Natural killer cell (primary cell): ENCODE data around the gene SULT1C2. TPM values are rescaled to one million over a fixed set of nuclear protein-coding genes. Genes with fewer than 3 reads are reported as not detected.

Experiments used
- ATAC-seq, 3 donors: fragments of 150-1000 bp in 2 of 3; fragments of 200-7000 bp in 1 of 3; cut with Tn5 transposase; 1 replicate in 1 of 3; 2 replicates in 2 of 3; pipeline ENCODE4 v1.10.0; 2021; ENCODE audit warnings: mild to moderate bottlenecking in 2 of 3, moderate library complexity in 2 of 3
- DNase-seq, 2 donors: peaks; one replicate each; pipeline versions ENCODE4 v3.0.0 to v3.0.0-alpha.2; 2013 to 2021; ENCODE audit warnings: mixed read lengths in 1 of 2
- H3K27ac ChIP-seq: one replicate; pipeline ENCODE4 v1.5.1; 2013; ENCODE audit warnings: mild to moderate bottlenecking, low read length
- H3K27me3 ChIP-seq: one replicate; pipeline ENCODE4 v1.6.1; 2013; ENCODE audit warnings: low read length; ENCODE audit not compliant: control insufficient read depth, insufficient read depth
- H3K36me3 ChIP-seq: one replicate; pipeline ENCODE4 v1.6.1; 2013; ENCODE audit warnings: low read length; ENCODE audit not compliant: control insufficient read depth, insufficient read depth
- H3K4me1 ChIP-seq: one replicate; pipeline ENCODE4 v1.6.1; 2013; ENCODE audit warnings: low read length; ENCODE audit not compliant: control insufficient read depth, insufficient read depth
- H3K4me3 ChIP-seq: one replicate; pipeline ENCODE4 v1.5.1; 2013; ENCODE audit warnings: low read length
- H3K9me3 ChIP-seq: one replicate; pipeline ENCODE4 v1.6.1; 2013; ENCODE audit warnings: low read length; ENCODE audit not compliant: control insufficient read depth, insufficient read depth
- H3K27ac Mint-ChIP-seq, 2 donors: one replicate each; pipeline ENCODE4 v1.8.0; 2022; ENCODE audit warnings: mild to moderate bottlenecking in 2 of 2, mixed read lengths in 2 of 2, moderate library complexity in 1 of 2
- H3K27me3 Mint-ChIP-seq, 2 donors: one replicate each; pipeline ENCODE4 v1.8.0; 2022; ENCODE audit warnings: low read depth in 2 of 2, mixed read lengths in 2 of 2
- H3K36me3 Mint-ChIP-seq: one replicate; pipeline ENCODE4 v1.8.0; 2022; ENCODE audit warnings: mixed read lengths
- H3K4me1 Mint-ChIP-seq, 2 donors: one replicate each; pipeline ENCODE4 v1.8.0; 2022; ENCODE audit warnings: mixed read lengths in 2 of 2
- H3K4me3 Mint-ChIP-seq: one replicate; pipeline ENCODE4 v1.8.0; 2022; ENCODE audit warnings: mild to moderate bottlenecking, moderate library complexity, mixed read lengths
- H3K9me3 Mint-ChIP-seq, 2 donors: one replicate each; pipeline ENCODE4 v1.8.0; 2022; ENCODE audit warnings: mixed read lengths in 2 of 2
- CTCF ChIP-seq: fragments of 200-600 bp; IDR thresholded peaks from one replicate; pipeline ENCODE4 v1.8.0; 2022; ENCODE audit warnings: antibody characterized with exemption
- WGBS: methylation state at CpG from one replicate; pipeline ENCODE4 v1.1.7; 2013; ENCODE audit warnings: missing lambda C conversion rate; ENCODE audit not compliant: insufficient coverage; 5-methylcytosine and 5-hydroxymethylcytosine counted together
- intact Hi-C: fragments of 100-400 bp; cut with micrococcal nuclease; formaldehyde crosslinking; loops from one replicate; pipeline ENCODE4 v1.14.2; 2022
- total RNA-seq, 4 donors: library from RNA; stranded (reverse); fragments of 120-200 nt in 1 of 4; gene quantifications; one replicate each; pipeline versions ENCODE4 v1.2.3 to v1.2.4, GENCODE V29; 2013 to 2022

The SULT1C2 gene
- total RNA-seq, 3 donors from 2014 or later (not counting 1 experiment from before 2014, with no cell fraction given), result not detected

GRCh38 chr2:108314586-108315296 is 26.0 kb downstream of the SULT1C2 start:
- no peak for TF ChIP-seq CTCF
- no peaks in the 10 kb centered on the region for H3K36me3 Mint-ChIP-seq
- H3K27me3 Mint-ChIP-seq, result no peaks in the 10 kb centered on the region
- intact Hi-C loops, result no loop called here
- no peaks in the 10 kb centered on the region for H3K4me1 Mint-ChIP-seq
- H3K4me1 ChIP-seq, result no peaks in the 10 kb centered on the region
- H3K4me3 ChIP-seq, result no peak overlapping the region
- no peaks in the 10 kb centered on the region for H3K36me3 ChIP-seq
- no peak overlapping the region for H3K27ac Mint-ChIP-seq
- ATAC-seq, result no peak
- no peak for DNase-seq
- H3K9me3 ChIP-seq, result no peaks in the 10 kb centered on the region
- H3K27me3 ChIP-seq, result no peaks in the 10 kb centered on the region
- 80% methylated on average over 3 of the region's 3 CpGs for WGBS
- H3K27ac ChIP-seq, result no peak overlapping the region
- no peaks in the 10 kb centered on the region for H3K9me3 Mint-ChIP-seq
- no peak overlapping the region for H3K4me3 Mint-ChIP-seq

- Mint-ChIP-seq H3K4me3 (no peak overlapping the region), H3K27ac (no peak overlapping the region), H3K9me3 (no peaks in the 10 kb centered on the region), H3K4me1 (no peaks in the 10 kb centered on the region), H3K27me3 (no peaks in the 10 kb centered on the region), H3K36me3 (no peaks in the 10 kb centered on the region)
- DNase-seq (no peak), ATAC-seq (no peak)
- TF ChIP-seq CTCF, result no peak
- no peaks in the 10 kb centered on the region for H3K4me1 ChIP-seq
- no peaks in the 10 kb centered on the region for H3K36me3 ChIP-seq
- no peaks in the 10 kb centered on the region for H3K9me3 ChIP-seq
- no peak overlapping the region for H3K27ac ChIP-seq
- no peak overlapping the region for H3K4me3 ChIP-seq
- intact Hi-C loops, result no loop called here
- H3K27me3 ChIP-seq, result no peaks in the 10 kb centered on the region
Observed at GRCh38 chr2:108315444-108315934, 26.8 kb downstream of the SULT1C2 start.

GRCh38 chr2:108316033-108316432 is 27.3 kb downstream of the SULT1C2 start:
- no peaks in the 10 kb centered on the region for H3K27me3 ChIP-seq
- Mint-ChIP-seq H3K4me1 (no peaks in the 10 kb centered on the region), H3K27ac (no peak overlapping the region), H3K36me3 (no peaks in the 10 kb centered on the region), H3K9me3 (no peaks in the 10 kb centered on the region), H3K4me3 (no peak overlapping the region), H3K27me3 (no peaks in the 10 kb centered on the region)
- H3K9me3 ChIP-seq, result no peaks in the 10 kb centered on the region
- no peak for TF ChIP-seq CTCF
- no peak overlapping the region for H3K4me3 ChIP-seq
- H3K4me1 ChIP-seq, result no peaks in the 10 kb centered on the region
- no peaks in the 10 kb centered on the region for H3K36me3 ChIP-seq
- WGBS, result 76% methylated on average over 6 of the region's 6 CpGs
- intact Hi-C loops, result no loop called here
- ATAC-seq, result no peak
- no peak overlapping the region for H3K27ac ChIP-seq
- no peak for DNase-seq
